T-helper 1 cell treated with Interleukin-12 subunit alpha and Interleukin-12 subunit beta and Interleukin-4 antibody, amounts not matched to agents 30 μg/mL and 1 μg/mL, for 36 hours (primary cell): ENCODE measurements around the gene ZNF429.
"Not testable (repeated sequence)": the region's sequence is repeated elsewhere in the genome, so short reads cannot be mapped to it uniquely, and the experiment has no call there.

ENCODE experiments used
- H3K27ac Mint-ChIP-seq: one replicate; pipeline ENCODE4 v1.8.0; 2021; ENCODE audit warnings: mild to moderate bottlenecking, mixed read lengths
- H3K27me3 Mint-ChIP-seq: one replicate; pipeline ENCODE4 v1.8.0; 2021; ENCODE audit warnings: low read depth, mixed read lengths
- H3K36me3 Mint-ChIP-seq: one replicate; pipeline ENCODE4 v1.8.0; 2021; ENCODE audit warnings: low read depth, mixed read lengths
- H3K4me1 Mint-ChIP-seq: one replicate; pipeline ENCODE4 v1.8.0; 2021; ENCODE audit warnings: low read depth, mixed read lengths
- H3K4me3 Mint-ChIP-seq: one replicate; pipeline ENCODE4 v1.8.0; 2021; ENCODE audit warnings: mild to moderate bottlenecking, moderate library complexity, mixed read lengths
- H3K9me3 Mint-ChIP-seq: one replicate; pipeline ENCODE4 v1.8.0; 2021; ENCODE audit warnings: mixed read lengths

The ZNF429 gene

DNA sequence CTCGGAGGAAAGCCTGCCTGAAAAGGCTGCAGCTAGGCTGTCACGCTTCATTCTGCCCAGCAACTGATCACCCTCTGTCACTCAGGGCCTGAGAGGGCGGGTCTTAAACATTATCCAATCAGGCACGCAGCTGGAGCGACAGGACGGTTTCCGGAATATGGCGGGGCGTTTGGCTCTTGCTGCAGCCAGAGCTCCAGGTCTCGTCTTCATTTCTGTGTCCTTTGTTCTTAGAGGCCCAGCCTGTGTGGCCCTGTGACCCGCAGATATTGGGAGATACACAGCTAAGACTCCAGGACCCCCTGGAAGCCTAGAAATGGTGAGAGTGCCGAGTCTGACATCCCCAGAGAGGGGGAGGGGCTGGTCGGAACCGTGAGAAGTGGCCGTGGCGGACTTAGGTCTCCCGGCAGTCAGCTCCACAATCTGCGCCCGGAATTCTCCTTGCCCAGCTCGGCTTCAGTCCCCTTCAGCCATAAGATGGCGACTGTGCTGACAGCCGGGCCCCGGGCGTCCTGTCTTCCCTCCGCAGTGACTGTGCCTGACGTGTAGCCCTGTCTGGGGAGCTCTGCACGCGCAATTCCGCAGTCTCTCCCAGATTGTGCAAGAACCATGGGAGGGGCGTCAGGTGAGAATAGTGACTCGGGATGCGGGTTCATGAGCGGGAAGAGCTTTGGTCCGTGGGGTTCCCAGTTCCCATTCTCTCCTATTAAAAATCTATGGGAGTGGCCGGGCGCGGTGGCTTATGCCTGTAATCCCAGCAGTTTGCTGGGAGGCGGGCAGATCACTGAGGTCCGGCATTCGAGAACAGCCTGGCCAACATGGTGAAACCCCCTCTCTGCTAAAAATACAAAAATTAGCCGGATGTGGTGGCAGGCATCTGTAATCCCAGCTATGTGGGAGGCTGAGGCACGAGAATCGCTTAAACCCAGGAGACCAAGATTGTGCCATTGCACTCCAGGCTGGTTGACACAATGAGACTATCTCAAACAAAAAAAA is at the start of gene ZNF429:
ZNF429 (plus strand) TSS at position 144 of the 993 bp plus-strand sequence; CDS start at position 314, 170 bp downstream.
- Mint-ChIP-seq H3K27ac (peak within 1 kb of the TSS; percentile 98), H3K9me3 (peaks cover 41% of the 10 kb centered on the region), H3K4me1 (peaks cover 3% of the 10 kb centered on the region), H3K36me3 (peaks cover 21% of the 10 kb centered on the region), H3K4me3 (peak within 1 kb of the TSS; percentile 99), H3K27me3 (no peaks in the 10 kb centered on the region)

DNA sequence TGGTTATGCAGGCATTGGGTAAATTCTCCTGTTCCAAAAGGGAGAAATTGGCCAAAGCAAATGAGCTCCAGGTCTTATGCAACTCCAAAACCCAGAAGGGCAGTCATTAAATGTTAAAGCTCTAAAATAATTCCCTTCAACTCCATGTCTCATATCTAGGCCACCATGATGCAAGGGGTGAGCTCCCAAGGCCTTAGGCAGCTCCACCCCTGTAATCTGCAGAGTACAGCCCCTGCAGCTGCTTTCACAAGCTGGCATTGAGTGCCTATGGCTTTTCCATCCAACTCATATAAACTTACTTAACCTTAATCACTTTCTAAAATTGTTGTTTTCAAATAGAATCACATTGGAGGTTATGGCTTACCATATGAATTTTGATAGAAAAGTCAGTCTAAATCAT is 44.7 kb upstream of the ZNF429 start:
- H3K4me1 Mint-ChIP-seq = no peaks in the 10 kb centered on the region

DNA sequence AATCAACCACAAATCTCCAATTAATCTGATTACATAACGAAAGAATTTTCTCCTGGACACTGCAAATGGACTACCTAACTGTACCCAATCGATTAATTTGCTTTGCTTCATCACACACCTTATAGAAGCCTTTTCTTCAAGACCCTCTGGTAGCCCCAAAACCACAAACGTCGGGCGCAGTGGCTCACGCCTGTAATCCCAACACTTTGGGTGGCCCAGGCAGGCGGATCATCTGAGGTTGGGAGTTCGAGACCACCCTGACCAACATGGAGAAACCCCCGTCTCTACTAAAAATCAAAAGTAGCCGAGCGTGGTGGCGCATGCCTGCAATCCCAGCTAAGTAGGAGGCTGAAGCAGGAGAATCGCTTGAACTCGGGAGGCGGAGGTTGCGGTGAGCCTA is 42.9 kb upstream of the ZNF429 start:
- H3K27me3 Mint-ChIP-seq = no peaks in the 10 kb centered on the region
- no peaks in the 10 kb centered on the region for H3K4me1 Mint-ChIP-seq
- H3K36me3 Mint-ChIP-seq = peaks cover 6% of the 10 kb centered on the region
- H3K27ac Mint-ChIP-seq = no peak overlapping the region
- H3K4me3 Mint-ChIP-seq = no peak overlapping the region
- peaks cover 32% of the 10 kb centered on the region for H3K9me3 Mint-ChIP-seq

More for the DNA sequence above, 44.7 kb upstream of the ZNF429 start:
- no peak overlapping the region for H3K27ac Mint-ChIP-seq
- H3K36me3 Mint-ChIP-seq = peaks cover 6% of the 10 kb centered on the region
- H3K4me3 Mint-ChIP-seq = no peak overlapping the region
- H3K27me3 Mint-ChIP-seq = no peaks in the 10 kb centered on the region
- H3K9me3 Mint-ChIP-seq = peaks cover 33% of the 10 kb centered on the region

DNA sequence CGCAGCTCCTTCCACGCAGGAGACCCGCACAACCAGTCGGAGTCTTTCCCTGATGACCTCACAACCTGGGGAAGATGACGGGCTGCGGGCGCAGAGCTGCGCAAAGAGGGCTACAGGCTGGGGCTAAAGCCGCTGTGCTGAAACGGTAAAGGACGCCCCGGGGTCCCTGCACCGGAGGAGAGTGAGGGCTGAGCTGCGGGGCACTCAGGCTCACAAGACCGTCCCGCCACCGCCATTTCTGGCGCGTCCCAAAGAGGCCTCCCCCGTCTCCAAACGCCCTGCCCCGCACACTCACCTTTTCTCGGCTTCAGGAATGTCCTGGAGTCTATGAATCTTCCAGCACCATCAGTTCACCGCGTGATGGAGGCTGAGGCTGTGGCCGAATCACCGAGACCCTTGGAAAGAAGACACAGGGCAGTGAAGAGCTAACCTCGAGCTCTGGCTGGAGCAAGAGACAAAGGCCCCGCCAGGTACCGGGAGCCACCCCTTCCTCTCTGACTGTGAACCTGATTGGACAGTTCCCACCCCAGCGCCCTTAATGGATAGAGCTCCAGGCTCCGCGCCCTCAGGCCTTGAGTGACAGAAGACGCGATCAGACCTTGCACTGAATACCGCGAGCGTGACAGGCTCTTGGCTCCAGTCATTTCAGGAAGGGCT is 41.8 kb upstream of the ZNF429 start:
- peaks cover 26% of the 10 kb centered on the region for H3K9me3 Mint-ChIP-seq
- H3K27me3 Mint-ChIP-seq = no peaks in the 10 kb centered on the region
- peaks cover 6% of the 10 kb centered on the region for H3K36me3 Mint-ChIP-seq
- peak overlapping the region; percentile 79 for H3K4me3 Mint-ChIP-seq
- H3K4me1 Mint-ChIP-seq = no peaks in the 10 kb centered on the region
- H3K27ac Mint-ChIP-seq = peak overlapping the region; percentile 63

DNA sequence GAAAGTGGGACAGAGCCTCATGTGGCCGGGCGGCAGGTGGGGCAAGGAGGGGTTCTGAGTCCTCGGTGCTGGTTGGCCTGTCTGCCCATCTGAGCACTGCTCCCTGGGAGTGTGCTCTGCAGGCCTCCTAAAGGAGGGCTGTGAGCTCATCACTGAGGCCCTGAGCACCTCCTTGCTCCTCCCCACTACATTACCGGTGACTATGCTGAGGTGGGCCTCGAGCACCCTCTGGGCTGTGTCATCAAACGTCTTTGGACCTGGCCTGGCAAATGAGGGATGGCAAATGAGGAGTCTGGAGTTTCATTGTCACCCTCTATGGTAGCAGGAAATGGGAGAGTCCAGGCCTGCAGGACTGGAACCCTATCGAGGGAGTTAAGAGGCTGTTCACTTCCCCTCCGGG is 38.8 kb upstream of the ZNF429 start:
- Mint-ChIP-seq H3K27me3 (no peaks in the 10 kb centered on the region), H3K4me1 (no peaks in the 10 kb centered on the region), H3K27ac (no peak overlapping the region), H3K9me3 (peaks cover 23% of the 10 kb centered on the region), H3K4me3 (no peak overlapping the region), H3K36me3 (peaks cover 2% of the 10 kb centered on the region)

DNA sequence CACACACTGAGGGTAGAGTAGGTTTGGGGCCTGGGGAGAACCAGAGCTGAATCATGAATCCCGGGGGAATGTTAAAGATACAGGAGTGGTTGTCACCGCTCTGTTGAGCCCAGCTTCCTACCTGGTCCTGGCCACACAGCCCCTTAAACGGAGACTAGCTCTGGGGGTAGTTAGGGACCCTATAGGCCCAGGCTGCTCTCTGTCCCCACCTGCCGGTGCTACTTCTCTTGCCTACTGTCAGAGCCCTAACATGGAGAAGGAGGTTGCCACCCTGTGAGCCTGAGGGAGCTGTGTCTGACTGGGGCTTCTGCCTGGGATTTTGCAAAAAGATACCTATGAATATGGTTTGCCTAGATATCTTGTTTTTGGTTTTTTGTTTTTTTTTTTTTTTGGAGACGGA is 36.6 kb upstream of the ZNF429 start:
- peaks cover 13% of the 10 kb centered on the region for H3K9me3 Mint-ChIP-seq
- no peak overlapping the region for H3K4me3 Mint-ChIP-seq
- no peaks in the 10 kb centered on the region for H3K36me3 Mint-ChIP-seq
- no peaks in the 10 kb centered on the region for H3K4me1 Mint-ChIP-seq
- H3K27me3 Mint-ChIP-seq = no peaks in the 10 kb centered on the region
- H3K27ac Mint-ChIP-seq = no peak overlapping the region

DNA sequence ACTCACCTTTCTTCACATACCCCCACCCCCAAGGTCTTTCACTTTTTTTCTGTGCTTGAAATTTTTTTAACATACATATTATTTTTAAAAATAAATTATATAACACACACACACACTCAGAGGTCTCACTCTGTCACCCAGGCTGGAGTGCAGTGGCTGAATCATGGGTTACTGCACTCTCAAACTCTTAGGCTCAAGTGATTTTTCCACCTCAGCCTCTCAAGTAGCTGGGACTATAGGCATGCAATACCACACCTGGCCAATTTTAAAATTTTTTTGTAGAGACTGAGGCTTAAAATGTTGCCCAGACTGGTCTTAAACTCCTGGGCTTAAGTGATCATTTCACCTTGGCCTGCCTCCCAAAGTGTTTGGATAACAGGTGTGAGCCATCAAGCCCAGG is 32.9 kb upstream of the ZNF429 start:
- no peak overlapping the region for H3K4me3 Mint-ChIP-seq

DNA sequence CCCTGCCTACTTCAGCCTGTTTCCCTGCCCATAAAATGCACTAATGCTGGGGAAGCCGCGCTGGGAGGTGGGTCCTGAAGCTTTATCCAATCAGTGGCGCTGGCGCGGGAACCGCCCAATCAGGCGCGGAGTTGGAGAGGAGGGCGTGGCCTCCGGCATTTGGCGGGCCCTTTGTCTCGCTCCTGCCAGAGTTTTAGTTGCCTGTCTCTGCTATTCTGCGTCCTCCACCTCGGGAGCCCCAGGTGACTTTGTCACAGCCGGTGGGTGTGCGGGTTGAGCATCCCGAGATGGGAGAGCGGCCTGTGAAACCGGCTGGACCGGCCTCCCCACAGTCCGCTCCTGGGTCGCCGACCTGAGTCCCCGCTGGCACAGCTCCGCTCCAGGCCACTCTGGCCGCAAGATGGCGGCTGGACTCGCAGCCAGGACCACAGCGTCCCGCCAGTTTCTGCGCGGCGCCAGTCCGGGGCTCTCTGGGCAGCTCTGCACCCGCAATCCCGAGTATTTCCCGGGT is 30.7 kb upstream of the ZNF429 start:
- H3K4me1 Mint-ChIP-seq = no peaks in the 10 kb centered on the region
- peak overlapping the region; percentile 37 for H3K4me3 Mint-ChIP-seq
- no peaks in the 10 kb centered on the region for H3K36me3 Mint-ChIP-seq
- H3K27ac Mint-ChIP-seq = no peak overlapping the region
- peaks cover 18% of the 10 kb centered on the region for H3K9me3 Mint-ChIP-seq
- no peaks in the 10 kb centered on the region for H3K27me3 Mint-ChIP-seq

More for the DNA sequence above, 32.9 kb upstream of the ZNF429 start:
- Mint-ChIP-seq H3K9me3 (peaks cover 11% of the 10 kb centered on the region), H3K27me3 (no peaks in the 10 kb centered on the region), H3K36me3 (no peaks in the 10 kb centered on the region), H3K4me1 (no peaks in the 10 kb centered on the region), H3K27ac (no peak overlapping the region)

DNA sequence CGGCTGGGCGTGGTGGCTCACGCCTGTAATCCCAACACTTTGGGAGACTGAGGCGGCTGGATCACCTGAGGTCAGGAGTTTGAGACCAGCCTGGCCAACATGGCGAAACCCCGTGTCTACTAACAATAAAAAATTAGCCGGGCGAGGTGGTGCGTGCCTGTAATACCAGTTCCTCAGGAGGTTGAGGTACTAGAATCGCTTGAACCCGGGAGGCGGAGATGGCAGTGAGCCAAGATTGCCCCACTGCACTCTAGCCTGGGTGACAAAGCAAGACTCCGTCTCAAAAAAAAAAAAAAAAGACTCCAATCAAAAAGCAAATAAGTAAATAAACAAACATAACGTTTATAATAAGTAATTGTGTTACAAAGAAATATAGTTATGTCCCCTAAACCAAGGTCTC is 23.0 kb upstream of the ZNF429 start:
- not testable (repeated sequence) for H3K36me3 Mint-ChIP-seq, H3K4me3 Mint-ChIP-seq
- peaks cover 34% of the 10 kb centered on the region for H3K9me3 Mint-ChIP-seq

DNA sequence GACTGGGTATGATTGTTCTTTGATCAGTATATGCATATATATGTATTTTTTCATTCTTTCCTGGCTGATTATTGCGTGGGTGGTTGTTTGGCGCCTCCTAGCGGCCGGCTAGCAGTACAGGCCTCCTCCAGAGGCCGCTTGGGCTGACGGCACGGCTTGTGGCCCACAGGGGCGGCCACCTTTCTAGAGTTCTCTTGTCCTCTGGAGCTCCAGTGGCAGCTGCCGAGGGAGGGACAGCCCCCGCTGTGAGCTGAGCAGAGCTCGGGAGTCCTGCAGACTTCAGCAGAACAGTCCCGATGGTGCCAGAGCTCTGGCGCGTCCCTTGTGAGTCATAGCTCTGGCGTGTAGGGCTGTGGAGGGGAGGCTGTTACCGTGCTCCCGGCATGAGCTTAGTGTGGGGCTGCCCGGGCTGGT is 22.5 kb upstream of the ZNF429 start:
- Mint-ChIP-seq H3K4me1 (no peaks in the 10 kb centered on the region), H3K9me3 (peaks cover 38% of the 10 kb centered on the region), H3K27ac (no peak overlapping the region), H3K36me3 (no peaks in the 10 kb centered on the region), H3K27me3 (no peaks in the 10 kb centered on the region), H3K4me3 (no peak overlapping the region)

More for the DNA sequence above, 23.0 kb upstream of the ZNF429 start:
- not testable (repeated sequence) for H3K27ac Mint-ChIP-seq, H3K4me1 Mint-ChIP-seq, H3K27me3 Mint-ChIP-seq

DNA sequence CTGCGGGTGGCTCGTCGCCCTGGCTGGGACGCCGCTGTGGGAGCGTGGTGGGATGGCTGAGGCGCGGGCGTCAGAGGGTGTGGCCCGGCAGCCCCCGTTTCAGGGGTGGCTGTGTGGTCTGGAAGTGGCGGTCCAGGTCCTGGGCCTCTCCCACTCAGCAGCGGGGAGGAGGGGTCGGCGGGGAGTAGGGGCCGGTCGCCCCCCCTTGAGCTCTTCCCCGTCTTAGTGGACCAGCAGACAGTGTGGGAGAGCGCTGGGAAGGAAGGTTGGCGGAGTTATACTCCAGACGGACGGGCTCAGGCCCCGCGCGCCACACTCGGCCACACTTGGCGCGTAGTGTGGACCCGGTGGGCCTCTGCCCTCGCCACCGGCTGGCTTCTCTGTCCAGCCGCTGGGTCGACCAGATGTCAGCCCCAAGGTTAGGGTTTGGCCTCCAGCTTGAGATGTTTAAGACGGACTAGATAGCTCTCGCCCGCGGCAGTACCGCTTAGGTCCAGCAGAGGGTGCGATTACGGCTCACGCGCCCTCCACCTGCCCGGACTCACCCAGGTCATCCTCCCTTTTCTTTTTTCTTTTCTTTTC is 21.7 kb upstream of the ZNF429 start:
- Mint-ChIP-seq H3K27ac (no peak overlapping the region), H3K9me3 (peaks cover 46% of the 10 kb centered on the region), H3K27me3 (no peaks in the 10 kb centered on the region), H3K4me3 (no peak overlapping the region), H3K36me3 (no peaks in the 10 kb centered on the region), H3K4me1 (no peaks in the 10 kb centered on the region)

DNA sequence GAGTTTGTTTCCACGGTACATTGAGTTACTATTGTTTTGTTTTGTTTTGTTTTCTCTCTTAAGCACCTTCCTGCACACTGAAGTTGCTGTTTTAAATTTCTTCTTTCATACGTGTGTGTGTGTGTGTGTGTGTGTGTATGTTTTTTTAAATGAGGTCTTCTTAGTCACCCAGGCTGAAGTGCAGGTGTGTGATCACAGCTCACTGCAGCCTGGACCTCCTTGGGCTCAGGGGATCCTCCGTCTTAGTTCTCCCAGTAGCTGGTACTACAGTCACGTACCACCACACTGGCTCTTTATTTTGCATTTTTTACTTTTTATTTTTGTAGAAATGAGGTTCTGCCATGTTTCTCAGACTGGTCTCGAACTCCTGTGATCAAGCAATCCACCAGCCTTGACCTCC is 20.8 kb upstream of the ZNF429 start:
- no peak overlapping the region for H3K4me3 Mint-ChIP-seq

DNA sequence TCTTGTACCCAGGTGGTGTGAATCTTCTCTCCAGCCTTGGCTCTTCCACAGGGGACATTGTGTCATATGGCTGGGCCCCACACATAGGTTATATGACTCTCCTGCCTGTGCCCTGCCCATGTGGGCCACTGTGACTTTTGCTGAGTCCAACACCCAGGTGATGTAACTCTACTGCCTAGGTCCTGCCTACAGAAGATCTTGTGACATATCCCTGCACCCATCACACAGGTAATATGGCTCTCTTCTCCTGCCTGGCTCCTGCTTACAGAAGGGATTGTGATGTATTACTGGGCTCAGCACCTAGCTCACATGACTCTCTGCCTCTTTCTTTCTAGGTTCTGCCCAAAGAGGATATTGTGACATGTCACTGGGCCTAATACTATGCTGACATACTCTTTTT is 19.5 kb upstream of the ZNF429 start:
- Mint-ChIP-seq H3K4me3 (no peak overlapping the region), H3K9me3 (peaks cover 52% of the 10 kb centered on the region), H3K27ac (no peak overlapping the region), H3K4me1 (no peaks in the 10 kb centered on the region), H3K36me3 (peaks cover 3% of the 10 kb centered on the region), H3K27me3 (no peaks in the 10 kb centered on the region)

More for the DNA sequence above, 20.8 kb upstream of the ZNF429 start:
- H3K27ac Mint-ChIP-seq = no peak overlapping the region
- no peaks in the 10 kb centered on the region for H3K27me3 Mint-ChIP-seq
- peaks cover 47% of the 10 kb centered on the region for H3K9me3 Mint-ChIP-seq
- no peaks in the 10 kb centered on the region for H3K4me1 Mint-ChIP-seq
- H3K36me3 Mint-ChIP-seq = peaks cover 1% of the 10 kb centered on the region

DNA sequence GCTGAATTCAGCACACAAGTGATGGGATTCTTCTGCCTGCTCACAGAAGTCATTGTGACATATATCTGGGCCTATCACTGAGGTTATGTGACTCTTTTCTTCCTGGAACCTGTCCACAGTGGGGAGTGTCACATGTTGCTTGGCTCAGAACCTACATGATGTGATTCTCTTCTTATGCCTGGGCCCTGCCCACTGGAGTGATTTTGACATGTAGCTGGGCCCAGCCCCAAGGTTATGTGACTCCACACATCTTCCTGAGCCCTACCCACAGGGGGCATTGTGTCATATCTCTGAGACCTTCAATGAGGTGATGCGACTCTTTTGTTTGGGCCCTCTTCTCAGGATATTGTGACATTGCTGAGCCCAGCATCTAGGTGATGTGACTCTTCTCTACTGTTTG is 17.4 kb upstream of the ZNF429 start:
- no peaks in the 10 kb centered on the region for H3K27me3 Mint-ChIP-seq
- peaks cover 53% of the 10 kb centered on the region for H3K9me3 Mint-ChIP-seq
- no peaks in the 10 kb centered on the region for H3K4me1 Mint-ChIP-seq
- H3K36me3 Mint-ChIP-seq = peaks cover 3% of the 10 kb centered on the region
- H3K27ac Mint-ChIP-seq = no peak overlapping the region
- H3K4me3 Mint-ChIP-seq = no peak overlapping the region
